Stomach (tissue), 4 donors: Measurements from ENCODE around the gene DHX57.

Experiments used
- CTCF ChIP-seq, 7 experiments: fragments of 450-650 bp in 4 of 7; fragments of 200-600 bp in 3 of 7; sonication (generic) in 3 of 7; IDR thresholded peaks; one replicate each; pipeline ENCODE4 v1.5.1; 2016 to 2019; ENCODE audit warnings: antibody characterized with exemption in 7 of 7, control low read depth in 2 of 7, mild to moderate bottlenecking in 1 of 7
- EP300 ChIP-seq: sonication (generic); formaldehyde crosslinking; IDR thresholded peaks from one replicate; pipeline ENCODE4 v1.6.1; 2017; ENCODE audit warnings: antibody characterized with exemption

- TF ChIP-seq CTCF (IDR thresholded peaks at IDR 0.05) = no peak
- TF ChIP-seq EP300 = no peak
These were observed 127.9 kb downstream of the DHX57 start for GRCh38 chr2:38747819-38748218.
